HepG2 (cell line): ENCODE results near the gene OARD1. TPM values are rescaled to one million over a fixed set of nuclear protein-coding genes. Genes with fewer than 3 reads are reported as not detected.

Source experiments
- CENPT ChIP-seq: sonication (generic); formaldehyde crosslinking; IDR thresholded peaks from 2 replicates; pipeline ENCODE4 v1.8.0; 2022; ENCODE audit warnings: low read depth, mild to moderate bottlenecking, moderate library complexity, missing genetic modification reagents
- EED ChIP-seq: sonication (generic); formaldehyde crosslinking; IDR thresholded peaks from 2 replicates; pipeline ENCODE4 v1.5.0; 2020; ENCODE audit warnings: mild to moderate bottlenecking, missing genetic modification reagents
- ELF4 ChIP-seq: sonication (generic); formaldehyde crosslinking; IDR thresholded peaks from 2 replicates; pipeline ENCODE4 v1.5.0; 2020; ENCODE audit warnings: missing genetic modification reagents, mild to moderate bottlenecking, moderate library complexity, borderline replicate concordance
- GLI4 ChIP-seq: sonication (generic); formaldehyde crosslinking; IDR thresholded peaks from 2 replicates; pipeline ENCODE4 v1.5.1; 2020; ENCODE audit warnings: missing genetic modification reagents, mild to moderate bottlenecking, moderate library complexity, borderline replicate concordance
- KMT2A ChIP-seq: sonication (generic); formaldehyde crosslinking; IDR thresholded peaks from 2 replicates; pipeline ENCODE4 v1.4.0; 2020; ENCODE audit warnings: missing genetic modification reagents
- MIXL1 ChIP-seq: IDR thresholded peaks from 2 replicates; pipeline ENCODE4 v1.6.1; 2016
- NBN ChIP-seq: fragments of 450-650 bp; conservative IDR thresholded peaks from 2 replicates; pipeline ENCODE4 v1.6.1; 2017
- NONO ChIP-seq, 2 experiments: fragments of 450-650 bp in 1 of 2; sonication (generic) in 1 of 2; formaldehyde crosslinking in 1 of 2; IDR thresholded peaks in 1 of 2; conservative IDR thresholded peaks in 1 of 2; 2 replicates each; pipeline versions ENCODE4 v1.6.1 to v1.8.0; 2017 to 2022; ENCODE audit warnings: mild to moderate bottlenecking in 1 of 2, missing genetic modification reagents in 1 of 2, moderate library complexity in 1 of 2
- NR2F1 ChIP-seq, 2 experiments: fragments of 450-650 bp in 1 of 2; formaldehyde crosslinking in 1 of 2; IDR thresholded peaks; 2 replicates each; pipeline versions ENCODE4 v1.5.0 to v1.6.1; 2016 to 2020; ENCODE audit warnings: mild to moderate bottlenecking in 1 of 2, missing compliant biosample characterization in 1 of 2, missing genetic modification reagents in 1 of 2, moderate library complexity in 1 of 2
- PHF20 ChIP-seq: sonication (generic); formaldehyde crosslinking; IDR thresholded peaks from 2 replicates; pipeline ENCODE4 v1.5.0; 2020; ENCODE audit warnings: mild to moderate bottlenecking, missing genetic modification reagents
- SKI ChIP-seq: fragments of 450-650 bp; IDR thresholded peaks from one replicate; pipeline ENCODE4 v1.6.1; 2018; ENCODE audit warnings: mild to moderate bottlenecking; ENCODE audit not compliant: partially characterized antibody
- SP2 ChIP-seq: sonication (generic); formaldehyde crosslinking; IDR thresholded peaks from 2 replicates; pipeline ENCODE4 v1.5.1; 2020; ENCODE audit warnings: mild to moderate bottlenecking, missing genetic modification reagents
- SPEN ChIP-seq: sonication (generic); formaldehyde crosslinking; IDR thresholded peaks from 2 replicates; pipeline ENCODE4 v1.5.1; 2020; ENCODE audit warnings: low read depth, mild to moderate bottlenecking, missing genetic modification reagents
- TBX2 ChIP-seq: sonication (generic); formaldehyde crosslinking; IDR thresholded peaks from 2 replicates; pipeline ENCODE4 v1.5.0; 2020; ENCODE audit warnings: missing genetic modification reagents, mild to moderate bottlenecking, borderline replicate concordance
- ZNF180 ChIP-seq: sonication (generic); formaldehyde crosslinking; IDR thresholded peaks from 2 replicates; pipeline ENCODE4 v1.4.0; 2020; ENCODE audit warnings: low read depth, missing genetic modification reagents, borderline replicate concordance
- ZNF468 ChIP-seq: sonication (generic); formaldehyde crosslinking; IDR thresholded peaks from 2 replicates; pipeline ENCODE4 v1.8.0; 2022; ENCODE audit warnings: mild to moderate bottlenecking, moderate library complexity, missing genetic modification reagents
- ZNF569 ChIP-seq: sonication (generic); formaldehyde crosslinking; IDR thresholded peaks from 2 replicates; pipeline ENCODE4 v1.5.0; 2020; ENCODE audit warnings: mild to moderate bottlenecking, missing genetic modification reagents, moderate library complexity, borderline replicate concordance
- ZNF782 ChIP-seq: sonication (generic); formaldehyde crosslinking; IDR thresholded peaks from 2 replicates; pipeline ENCODE4 v1.4.0; 2020; ENCODE audit warnings: missing genetic modification reagents, mild to moderate bottlenecking, borderline replicate concordance
- polyA plus RNA-seq, 8 experiments: library from polyadenylated mRNA; depleted of rRNA in 3 of 8; stranded (reverse) in 7 of 8; unstranded in 1 of 8; fragments of >200 nt; fragmentation: Illumina TruSeq in 4 of 8; extraction: Trizol in 4 of 8; gene quantifications; 2 replicates each; pipeline versions ENCODE4 v1.2.1 to v1.2.3, GENCODE V29; 2011 to 2016; ENCODE audit warnings: low read depth in 4 of 8, missing spikeins in 1 of 8, mixed read lengths in 1 of 8; ENCODE audit not compliant: insufficient read depth in 1 of 8
- total RNA-seq, 5 experiments: library from RNA; depleted of rRNA; stranded (reverse); fragments of >200 nt; fragmentation: Illumina TruSeq; extraction: Trizol; gene quantifications; 2 replicates each; pipeline ENCODE4 v1.2.3, GENCODE V29; 2016; ENCODE audit warnings: low read depth in 1 of 5
- TF ChIP-seq, protein P1 (sequence below): sonication (generic); formaldehyde crosslinking; conservative IDR thresholded peaks from 2 replicates; pipeline ENCODE4 v1.8.0; 2022; ENCODE audit warnings: low read depth, missing genetic modification reagents
- TF ChIP-seq, protein P2 (sequence below): sonication (generic); formaldehyde crosslinking; IDR thresholded peaks from 2 replicates; pipeline ENCODE4 v1.4.0; 2020; ENCODE audit warnings: missing genetic modification reagents
- TF ChIP-seq, protein P3 (sequence below): sonication (generic); formaldehyde crosslinking; IDR thresholded peaks from 2 replicates; pipeline ENCODE4 v1.4.0; 2020; ENCODE audit warnings: missing genetic modification reagents

Gene OARD1
- total and polyA plus RNA-seq, 2 of the 13 experiments (the other 11 are each of a cell fraction or from before 2014, with no cell fraction given), result 18.4 to 49.0 TPM

DNA sequence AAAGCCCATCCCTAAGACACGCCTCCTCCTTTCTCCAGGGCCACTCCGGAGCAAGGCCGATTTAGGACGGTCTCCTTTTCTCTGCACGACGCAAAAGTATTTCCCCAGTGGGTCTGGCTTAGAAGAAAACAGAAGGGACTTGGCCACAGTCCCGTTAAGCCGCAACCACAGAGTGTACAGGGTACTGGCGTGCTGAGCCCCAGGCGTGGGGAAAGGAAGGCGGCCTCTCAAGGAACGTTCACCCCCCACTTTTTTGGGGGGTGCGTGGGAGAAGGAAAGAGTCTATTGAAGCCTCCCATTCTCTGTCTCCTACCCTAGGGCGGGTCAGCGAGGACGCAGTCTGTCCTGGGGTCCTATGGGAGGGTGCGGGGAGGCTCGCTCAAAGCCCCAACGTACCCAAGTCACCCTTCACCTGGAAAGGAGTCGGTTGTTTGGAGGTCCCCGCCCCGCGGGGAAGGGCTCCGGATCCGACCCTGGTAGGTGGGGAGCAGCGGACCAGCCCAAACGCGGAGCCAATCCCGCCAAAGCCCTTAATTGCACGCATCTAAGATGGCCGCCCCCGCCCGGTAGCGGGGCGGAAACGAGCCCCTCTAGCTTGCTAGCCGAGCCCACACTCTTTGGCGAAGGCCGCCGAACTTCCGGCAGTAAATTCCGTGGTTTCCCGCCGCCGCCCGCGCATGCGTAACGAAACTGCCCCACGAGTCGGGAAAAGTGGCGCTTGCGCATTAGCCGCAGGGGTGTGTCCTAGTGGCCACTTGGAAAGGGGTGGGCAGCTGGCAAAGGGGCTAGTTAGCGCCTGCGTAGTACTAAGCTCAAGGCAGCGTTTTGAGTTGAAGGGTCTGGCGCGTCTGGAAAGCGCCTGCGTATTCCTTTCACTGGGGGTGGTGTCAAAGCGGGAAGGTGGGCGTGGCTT is at the start of gene OARD1 (continued):
- TF ChIP-seq TBX2 (CRISPR knock-in tag) (peak; percentile 46; the same call in 1 of the 2 replicates), ZNF569 (CRISPR knock-in tag) (no peak; the same call in 1 of the 2 replicates), ELF4 (CRISPR knock-in tag) (peak; percentile 42; the same call in 1 of the 2 replicates), ZNF468 (CRISPR knock-in tag) (no peak), NONO (IDR thresholded peaks at IDR 0.05) (no peak), NONO (CRISPR knock-in tag; conservative IDR thresholded peaks at IDR 0.05) (peak; percentile 94), ZNF180 (CRISPR knock-in tag) (no peak), CENPT (CRISPR knock-in tag) (no peak; the same call in 1 of the 2 replicates), NBN (no peak), SP2 (CRISPR knock-in tag) (no peak; the same call in 1 of the 2 replicates), GLI4 (CRISPR knock-in tag) (no peak), PHF20 (CRISPR knock-in tag) (peak; percentile 87), SPEN (peak; percentile 56), KMT2A (CRISPR knock-in tag) (peak; percentile 12), NR2F1 (CRISPR knock-in tag; IDR thresholded peaks at IDR 0.05) (no peak), ZNF782 (peak; percentile 18; the same call in 1 of the 2 replicates), MIXL1 (CRISPR knock-in tag) (peak; percentile 50), SKI (peak; percentile 29), EED (0 out of 2 replicates have a peak, but pooled peaks have one; percentile 72)
- TF ChIP-seq, protein P1, sequence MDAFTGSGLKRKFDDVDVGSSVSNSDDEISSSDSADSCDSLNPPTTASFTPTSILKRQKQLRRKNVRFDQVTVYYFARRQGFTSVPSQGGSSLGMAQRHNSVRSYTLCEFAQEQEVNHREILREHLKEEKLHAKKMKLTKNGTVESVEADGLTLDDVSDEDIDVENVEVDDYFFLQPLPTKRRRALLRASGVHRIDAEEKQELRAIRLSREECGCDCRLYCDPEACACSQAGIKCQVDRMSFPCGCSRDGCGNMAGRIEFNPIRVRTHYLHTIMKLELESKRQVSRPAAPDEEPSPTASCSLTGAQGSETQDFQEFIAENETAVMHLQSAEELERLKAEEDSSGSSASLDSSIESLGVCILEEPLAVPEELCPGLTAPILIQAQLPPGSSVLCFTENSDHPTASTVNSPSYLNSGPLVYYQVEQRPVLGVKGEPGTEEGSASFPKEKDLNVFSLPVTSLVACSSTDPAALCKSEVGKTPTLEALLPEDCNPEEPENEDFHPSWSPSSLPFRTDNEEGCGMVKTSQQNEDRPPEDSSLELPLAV (CRISPR knock-in tag), result no peak
- TF ChIP-seq, protein P2, sequence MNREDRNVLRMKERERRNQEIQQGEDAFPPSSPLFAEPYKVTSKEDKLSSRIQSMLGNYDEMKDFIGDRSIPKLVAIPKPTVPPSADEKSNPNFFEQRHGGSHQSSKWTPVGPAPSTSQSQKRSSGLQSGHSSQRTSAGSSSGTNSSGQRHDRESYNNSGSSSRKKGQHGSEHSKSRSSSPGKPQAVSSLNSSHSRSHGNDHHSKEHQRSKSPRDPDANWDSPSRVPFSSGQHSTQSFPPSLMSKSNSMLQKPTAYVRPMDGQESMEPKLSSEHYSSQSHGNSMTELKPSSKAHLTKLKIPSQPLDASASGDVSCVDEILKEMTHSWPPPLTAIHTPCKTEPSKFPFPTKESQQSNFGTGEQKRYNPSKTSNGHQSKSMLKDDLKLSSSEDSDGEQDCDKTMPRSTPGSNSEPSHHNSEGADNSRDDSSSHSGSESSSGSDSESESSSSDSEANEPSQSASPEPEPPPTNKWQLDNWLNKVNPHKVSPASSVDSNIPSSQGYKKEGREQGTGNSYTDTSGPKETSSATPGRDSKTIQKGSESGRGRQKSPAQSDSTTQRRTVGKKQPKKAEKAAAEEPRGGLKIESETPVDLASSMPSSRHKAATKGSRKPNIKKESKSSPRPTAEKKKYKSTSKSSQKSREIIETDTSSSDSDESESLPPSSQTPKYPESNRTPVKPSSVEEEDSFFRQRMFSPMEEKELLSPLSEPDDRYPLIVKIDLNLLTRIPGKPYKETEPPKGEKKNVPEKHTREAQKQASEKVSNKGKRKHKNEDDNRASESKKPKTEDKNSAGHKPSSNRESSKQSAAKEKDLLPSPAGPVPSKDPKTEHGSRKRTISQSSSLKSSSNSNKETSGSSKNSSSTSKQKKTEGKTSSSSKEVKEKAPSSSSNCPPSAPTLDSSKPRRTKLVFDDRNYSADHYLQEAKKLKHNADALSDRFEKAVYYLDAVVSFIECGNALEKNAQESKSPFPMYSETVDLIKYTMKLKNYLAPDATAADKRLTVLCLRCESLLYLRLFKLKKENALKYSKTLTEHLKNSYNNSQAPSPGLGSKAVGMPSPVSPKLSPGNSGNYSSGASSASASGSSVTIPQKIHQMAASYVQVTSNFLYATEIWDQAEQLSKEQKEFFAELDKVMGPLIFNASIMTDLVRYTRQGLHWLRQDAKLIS (CRISPR knock-in tag), result peak; percentile 83; the same call in 1 of the 2 replicates
- TF ChIP-seq, protein P3, sequence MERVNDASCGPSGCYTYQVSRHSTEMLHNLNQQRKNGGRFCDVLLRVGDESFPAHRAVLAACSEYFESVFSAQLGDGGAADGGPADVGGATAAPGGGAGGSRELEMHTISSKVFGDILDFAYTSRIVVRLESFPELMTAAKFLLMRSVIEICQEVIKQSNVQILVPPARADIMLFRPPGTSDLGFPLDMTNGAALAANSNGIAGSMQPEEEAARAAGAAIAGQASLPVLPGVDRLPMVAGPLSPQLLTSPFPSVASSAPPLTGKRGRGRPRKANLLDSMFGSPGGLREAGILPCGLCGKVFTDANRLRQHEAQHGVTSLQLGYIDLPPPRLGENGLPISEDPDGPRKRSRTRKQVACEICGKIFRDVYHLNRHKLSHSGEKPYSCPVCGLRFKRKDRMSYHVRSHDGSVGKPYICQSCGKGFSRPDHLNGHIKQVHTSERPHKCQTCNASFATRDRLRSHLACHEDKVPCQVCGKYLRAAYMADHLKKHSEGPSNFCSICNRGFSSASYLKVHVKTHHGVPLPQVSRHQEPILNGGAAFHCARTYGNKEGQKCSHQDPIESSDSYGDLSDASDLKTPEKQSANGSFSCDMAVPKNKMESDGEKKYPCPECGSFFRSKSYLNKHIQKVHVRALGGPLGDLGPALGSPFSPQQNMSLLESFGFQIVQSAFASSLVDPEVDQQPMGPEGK (CRISPR knock-in tag), result peak; percentile 29; the same call in 1 of the 2 replicates
